Cardiac muscle cell (in vitro differentiated cells and primary cell): ENCODE data around the gene HDAC4. TPM values are rescaled to one million over a fixed set of nuclear protein-coding genes. Genes with fewer than 3 reads are reported as not detected.
A peak's percentile ranks its signal among the peaks of the same experiment; 100 is the strongest.

Source experiments
- DNase-seq, 2 donors: peaks; one replicate each; pipeline versions ENCODE4 v3.0.0 to v3.0.0-alpha.2; 2010 to 2017; ENCODE audit warnings: low read depth in 1 of 2, low spot score in 1 of 2
- H3K27ac ChIP-seq: fragments of 200-600 bp; sonication (generic); 2 replicates; pipeline ENCODE4 v1.5.1; 2016
- H3K27me3 ChIP-seq: fragments of 200-600 bp; sonication (generic); 2 replicates; pipeline ENCODE4 v1.6.0; 2016; ENCODE audit warnings: control low read depth
- H3K36me3 ChIP-seq: fragments of 200-600 bp; sonication (generic); 2 replicates; pipeline ENCODE4 v1.5.1; 2016; ENCODE audit warnings: control low read depth
- H3K4me1 ChIP-seq: fragments of 200-600 bp; sonication (generic); 2 replicates; pipeline ENCODE4 v1.8.1; 2017; ENCODE audit warnings: low read depth, mild to moderate bottlenecking, mixed run types
- H3K4me3 ChIP-seq: fragments of 200-600 bp; sonication (generic); 2 replicates; pipeline ENCODE4 v1.5.1; 2016; ENCODE audit warnings: mild to moderate bottlenecking
- H3K9me3 ChIP-seq: fragments of 200-600 bp; sonication (generic); 2 replicates; pipeline ENCODE4 v1.5.1; 2017; ENCODE audit warnings: low read depth, mild to moderate bottlenecking, control low read depth
- CTCF ChIP-seq: IDR thresholded peaks from 2 replicates; pipeline ENCODE4 v1.5.1; 2012; ENCODE audit warnings: low read depth, mild to moderate bottlenecking, low read length
- polyA plus RNA-seq: library from polyadenylated mRNA; unstranded; fragments of >200 nt; fragmentation: Nextera tagmentation; extraction: Ambion mirVana; gene quantifications from 2 replicates; pipeline ENCODE4 v1.2.1, GENCODE V29; 2016
- total RNA-seq: library from RNA; depleted of rRNA; stranded (reverse); fragments of >200 nt; gene quantifications from 2 replicates; pipeline ENCODE4 v1.2.3, GENCODE V29; 2016

HDAC4 gene
- total and polyA plus RNA-seq, 2 experiments from 2014 or later: 7.0 to 41.6 TPM

GRCh38 chr2:239275847-239276831 is 124.7 kb downstream of the HDAC4 start:
- Histone ChIP-seq H3K27me3 (no peaks in the 10 kb centered on the region), H3K4me1 (peaks cover 6% of the 10 kb centered on the region), H3K36me3 (no peaks in the 10 kb centered on the region), H3K27ac (no peak overlapping the region), H3K4me3 (no peak overlapping the region), H3K9me3 (no peaks in the 10 kb centered on the region)
- DNase-seq: peak in 1 of 2 donors; percentile 55
- no peak for TF ChIP-seq CTCF

GRCh38 chr2:239275044-239275685 is 125.7 kb downstream of the HDAC4 start:
- Histone ChIP-seq H3K9me3 (no peaks in the 10 kb centered on the region), H3K4me1 (peaks cover 15% of the 10 kb centered on the region), H3K4me3 (no peak overlapping the region), H3K27me3 (no peaks in the 10 kb centered on the region), H3K36me3 (no peaks in the 10 kb centered on the region), H3K27ac (no peak overlapping the region)
- no peak for TF ChIP-seq CTCF
- DNase-seq: peak in 1 of 2 donors; percentile 95

- Histone ChIP-seq H3K36me3 (no peaks in the 10 kb centered on the region), H3K27me3 (no peaks in the 10 kb centered on the region), H3K4me3 (no peak overlapping the region), H3K27ac (no peak overlapping the region), H3K4me1 (peaks cover 16% of the 10 kb centered on the region), H3K9me3 (no peaks in the 10 kb centered on the region)
- DNase-seq: peak in 1 of 2 donors; percentile 58
- TF ChIP-seq CTCF: no peak
Observed at GRCh38 chr2:239274391-239275043, 126.3 kb downstream of the HDAC4 start.

- Histone ChIP-seq H3K36me3 (no peaks in the 10 kb centered on the region), H3K4me3 (no peak overlapping the region), H3K27me3 (no peaks in the 10 kb centered on the region), H3K4me1 (peaks cover 16% of the 10 kb centered on the region), H3K27ac (no peak overlapping the region), H3K9me3 (no peaks in the 10 kb centered on the region)
- no peak for DNase-seq
- no peak for TF ChIP-seq CTCF
Observed at GRCh38 chr2:239273280-239274234, 127.3 kb downstream of the HDAC4 start.

GRCh38 chr2:239272626-239273025 is 128.2 kb downstream of the HDAC4 start:
- Histone ChIP-seq H3K9me3 (no peaks in the 10 kb centered on the region), H3K27me3 (no peaks in the 10 kb centered on the region), H3K36me3 (no peaks in the 10 kb centered on the region), H3K4me1 (peaks cover 16% of the 10 kb centered on the region), H3K27ac (no peak overlapping the region), H3K4me3 (no peak overlapping the region)
- no peak for TF ChIP-seq CTCF
- no peak for DNase-seq
